GM19372 (cell line): Measurements from ENCODE around the gene PTTG1.

ENCODE experiments used
- ATAC-seq: cut with Tn5 transposase; IDR thresholded peaks from one replicate; pipeline ENCODE4 v1.9.1; 2021; ENCODE audit warnings: mild to moderate bottlenecking, low read depth, moderate library complexity; ENCODE audit not compliant: unreplicated experiment

PTTG1 gene

DNA sequence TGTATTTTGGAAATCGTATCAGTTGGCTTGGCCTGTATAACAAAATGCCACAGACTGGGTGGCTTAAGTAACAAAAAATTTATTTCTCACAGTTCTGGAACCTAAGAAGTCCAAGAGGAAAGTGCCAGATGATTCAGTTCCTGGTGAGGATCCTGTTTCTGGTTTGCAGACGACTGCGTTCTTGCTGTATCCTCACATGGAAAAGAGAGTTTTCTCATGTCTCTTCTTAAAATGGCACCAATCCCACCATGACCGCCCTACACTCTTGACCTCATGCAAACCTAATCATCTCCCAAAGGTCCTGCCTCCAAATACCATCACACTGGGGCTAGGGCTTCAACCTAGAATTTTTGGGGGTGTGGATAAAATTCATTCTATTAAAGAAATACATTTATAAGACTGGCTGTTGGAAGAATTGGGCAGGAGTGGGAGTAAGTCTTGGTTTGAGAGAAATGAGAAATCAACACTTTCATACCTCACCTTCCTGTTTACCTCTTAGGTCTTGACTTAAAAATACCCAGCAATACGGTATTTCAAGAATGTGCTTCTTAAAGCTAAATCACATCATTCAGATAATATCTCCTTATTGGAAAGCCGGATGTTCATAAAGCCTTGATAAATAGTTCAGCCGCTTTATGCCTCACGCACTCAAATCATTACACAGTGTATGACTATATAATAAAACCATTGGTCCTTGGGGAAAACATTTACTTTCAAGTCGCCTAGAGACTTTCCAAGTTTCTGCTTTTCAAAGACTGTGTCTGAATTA is 28.7 kb downstream of the PTTG1 start:
- ATAC-seq = peak; percentile 51

DNA sequence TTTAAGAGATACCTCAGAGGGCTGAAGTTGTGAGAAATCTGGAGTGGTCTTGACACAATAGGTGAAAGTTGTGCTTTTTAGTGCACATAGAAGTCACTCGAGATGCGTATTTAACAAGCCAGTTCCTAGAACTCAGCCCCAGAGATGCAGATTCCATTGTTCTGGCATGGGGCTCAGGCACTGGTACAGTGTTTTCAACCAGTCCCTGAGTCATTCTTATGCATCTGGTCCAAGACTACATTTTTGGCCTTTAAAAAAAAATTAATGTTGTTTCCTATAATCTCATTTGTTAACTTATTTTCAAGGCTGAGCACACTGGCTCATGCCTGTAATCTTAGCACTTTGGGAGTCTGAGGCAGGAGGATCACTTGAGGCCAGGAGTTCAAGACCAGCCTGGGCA is 29.6 kb downstream of the PTTG1 start:
- no peak for ATAC-seq

DNA sequence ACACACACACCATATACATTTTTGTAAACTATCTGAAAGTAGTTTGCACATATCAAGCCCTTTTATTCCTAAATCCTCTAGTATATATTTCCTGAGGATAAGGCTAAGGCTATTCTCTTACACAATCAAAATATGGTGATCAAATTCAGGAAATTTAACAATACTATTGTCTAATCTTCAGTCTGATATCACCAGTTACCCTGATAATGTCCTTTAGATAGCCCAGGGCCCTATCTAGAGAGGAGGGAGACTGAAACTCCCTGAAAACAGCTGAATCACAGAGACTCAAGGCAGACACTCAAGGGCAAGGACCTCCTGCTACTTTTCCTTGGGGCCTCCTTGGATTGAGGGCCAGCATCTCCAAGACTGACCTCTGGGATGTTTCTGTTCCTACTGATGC is 30.4 kb downstream of the PTTG1 start:
- no peak for ATAC-seq

DNA sequence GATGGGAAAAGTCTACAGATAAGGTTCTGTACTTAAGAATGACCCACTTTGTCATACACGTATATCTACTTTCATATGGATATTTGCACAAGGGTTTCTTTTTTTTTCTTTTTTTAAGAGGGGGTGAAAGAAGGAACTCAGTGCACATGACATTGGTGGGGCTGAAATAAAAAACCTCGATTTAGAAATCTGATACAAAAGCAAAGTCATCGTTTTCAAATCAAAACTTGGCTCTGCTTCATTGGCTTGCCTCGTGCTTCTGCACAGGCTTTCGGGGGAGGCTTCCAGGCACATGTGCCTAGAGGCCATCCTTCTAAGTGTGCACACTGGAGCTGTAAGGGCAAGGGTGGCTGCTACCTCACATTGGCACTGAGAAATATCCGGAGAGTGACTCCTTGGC is 31.1 kb downstream of the PTTG1 start:
- ATAC-seq = no peak

DNA sequence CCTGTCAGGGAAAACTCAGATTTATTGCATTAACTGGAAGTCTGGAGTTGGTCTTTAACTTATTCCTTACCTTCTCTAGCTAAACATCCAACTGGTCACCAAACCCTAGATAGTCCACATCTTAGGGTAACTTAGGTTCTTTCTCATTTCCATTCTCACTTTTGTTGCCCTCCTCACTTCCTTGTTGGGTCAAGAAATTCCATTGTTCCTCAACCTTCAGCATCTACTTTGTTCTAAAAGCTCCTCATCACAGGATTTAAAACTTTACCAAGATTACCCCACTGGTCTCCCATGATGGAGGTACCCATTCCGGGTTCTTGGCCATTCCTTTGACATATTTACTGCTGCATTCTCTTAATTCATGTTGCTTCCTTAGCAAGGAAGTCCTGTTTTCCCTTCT is 32.1 kb downstream of the PTTG1 start:
- ATAC-seq = no peak

DNA sequence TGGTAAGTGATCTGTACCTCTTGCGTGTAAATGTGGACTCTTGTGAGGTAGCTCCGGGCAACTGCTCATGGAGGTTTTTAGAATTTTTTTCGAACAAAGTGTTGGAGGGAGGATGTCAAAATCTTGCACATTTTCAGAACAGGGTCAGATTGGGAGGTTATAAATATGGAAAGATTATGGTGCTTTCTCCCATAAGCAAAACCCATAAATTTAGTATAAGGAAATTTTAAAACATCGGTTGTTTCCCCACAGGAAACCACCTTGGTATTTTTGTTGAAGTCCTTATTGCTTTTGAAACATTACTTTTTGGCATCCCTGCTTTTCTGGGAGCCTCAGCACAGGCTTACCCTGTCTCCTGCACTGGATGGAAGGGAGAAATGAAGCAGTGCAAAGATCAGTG is 33.9 kb downstream of the PTTG1 start:
- no peak for ATAC-seq

DNA sequence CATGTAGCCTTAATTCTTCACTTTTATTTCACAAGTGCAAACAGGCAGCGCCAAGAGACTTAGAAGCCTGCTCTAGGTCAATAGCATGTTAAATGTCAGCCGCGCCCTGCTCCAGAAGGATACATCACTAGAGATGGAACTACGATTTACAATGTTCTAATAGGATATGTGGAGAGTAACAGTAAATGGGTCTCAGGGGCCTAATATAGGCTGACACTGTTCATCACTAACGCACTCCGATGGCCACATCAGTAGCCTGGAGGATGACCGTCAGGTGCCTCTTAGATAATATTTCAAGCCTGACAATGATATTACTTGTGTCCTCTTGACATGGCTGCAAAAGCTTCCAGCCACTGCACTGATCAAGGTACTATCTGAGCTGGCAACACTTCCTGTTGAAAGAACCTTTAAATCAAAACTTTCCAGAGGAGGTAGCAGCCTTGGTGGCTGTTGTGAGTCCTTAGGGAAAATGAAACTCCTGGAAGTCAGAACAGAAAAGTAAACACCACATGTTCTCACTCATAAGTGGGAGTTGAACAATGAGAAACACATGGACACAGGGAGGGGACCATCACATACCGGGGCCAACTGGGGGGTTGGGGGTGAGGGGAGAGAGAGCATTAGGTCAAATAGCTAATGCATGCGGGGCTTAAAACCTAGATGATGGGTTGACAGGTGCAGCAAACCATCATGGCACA is 35.0 kb downstream of the PTTG1 start:
- no peak for ATAC-seq

DNA sequence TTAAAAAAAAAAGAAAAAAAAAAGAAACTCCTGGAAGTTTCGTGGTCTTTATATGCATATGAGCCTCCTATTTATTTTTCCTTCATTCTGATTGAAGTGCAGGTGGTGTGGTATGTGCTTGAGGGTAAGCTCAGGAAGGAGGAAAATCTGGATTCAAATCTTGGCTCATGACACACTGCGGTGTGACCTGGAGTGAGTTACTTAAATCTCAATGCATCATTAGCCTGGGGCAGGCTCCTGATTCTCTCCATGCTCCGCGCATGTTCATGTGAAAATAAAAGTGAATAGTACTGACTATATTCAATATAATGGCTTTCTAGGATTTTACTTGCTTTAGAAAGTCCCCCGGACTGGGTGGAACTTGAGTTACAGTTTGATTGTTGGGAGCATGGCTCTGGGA is 35.6 kb downstream of the PTTG1 start:
- ATAC-seq = no peak

DNA sequence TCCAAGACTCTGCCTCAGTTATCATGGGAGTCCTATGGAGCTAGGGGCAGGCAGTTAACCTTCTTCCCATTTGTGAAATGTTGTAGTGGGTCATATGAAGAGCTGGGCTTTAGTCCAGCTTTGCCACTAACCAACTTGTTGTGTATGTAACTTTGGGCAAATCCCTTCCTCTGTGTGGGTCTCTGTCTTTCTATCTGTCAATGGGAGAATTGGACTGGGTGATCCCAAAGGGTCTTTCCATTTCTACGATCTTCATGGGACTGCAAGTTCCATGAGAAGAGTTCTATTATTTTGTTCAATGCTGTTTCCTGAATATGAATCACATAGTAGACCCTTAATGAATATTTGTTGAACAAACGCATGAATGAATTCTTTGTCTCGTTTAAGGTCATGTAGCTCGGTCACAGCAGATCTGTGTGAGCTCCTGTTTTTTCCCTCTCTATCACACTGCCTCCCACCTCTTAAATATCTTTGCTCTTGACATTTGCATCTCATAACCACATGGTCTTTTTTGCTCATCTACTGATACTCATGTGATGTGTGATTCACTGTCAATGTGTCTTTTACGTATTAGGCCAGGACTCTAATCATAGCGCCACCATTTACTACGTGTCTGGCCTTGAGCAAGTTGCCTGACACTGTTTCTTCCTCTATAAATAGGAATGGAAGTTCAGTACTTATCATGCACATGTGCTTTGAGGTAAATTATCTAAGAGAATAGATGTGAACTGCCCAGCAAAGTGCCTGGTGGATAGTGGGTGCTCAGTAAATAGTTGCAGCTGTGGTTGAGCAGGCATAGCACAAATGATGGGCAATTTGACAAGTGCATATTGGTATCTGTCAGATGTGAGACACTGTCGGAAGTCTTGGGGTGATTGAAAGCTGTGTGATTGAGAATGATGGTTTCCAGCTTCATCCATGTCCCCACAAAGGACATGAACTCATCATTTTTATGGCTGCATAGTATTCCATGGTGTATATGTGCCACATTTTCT is 37.4 kb downstream of the PTTG1 start:
- ATAC-seq = peak; percentile 82

DNA sequence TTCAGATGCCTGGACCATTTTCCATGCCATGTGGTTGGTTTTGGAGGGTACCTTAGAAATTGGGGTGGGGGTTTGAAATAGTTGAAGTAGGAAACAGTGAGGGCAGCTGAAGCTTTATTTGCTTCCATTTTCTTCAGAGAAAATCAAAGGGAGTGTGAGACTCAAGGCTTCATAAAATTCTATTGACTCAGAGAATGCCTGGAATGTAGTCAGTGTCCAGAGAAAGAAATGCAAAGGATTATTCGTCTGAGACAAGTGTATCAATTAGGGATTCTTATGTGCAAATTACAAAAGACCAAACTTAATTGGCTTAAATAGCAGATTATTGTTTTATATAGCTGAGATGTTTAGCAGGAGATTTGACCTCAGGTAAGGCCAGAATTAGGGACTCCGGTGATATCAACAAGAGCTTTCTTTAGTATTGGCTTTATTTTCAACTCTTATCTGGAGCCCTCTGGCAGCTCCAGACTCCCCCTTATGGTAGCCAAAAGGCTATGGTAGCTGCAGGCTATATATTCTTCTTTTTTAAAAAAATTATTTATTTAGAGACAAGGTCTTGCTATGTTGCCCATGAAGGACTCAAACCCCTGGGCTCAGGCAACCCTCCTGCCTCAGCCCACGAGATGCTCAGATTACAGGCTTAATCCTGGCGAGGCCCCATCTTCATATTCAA is 38.9 kb downstream of the PTTG1 start:
- no peak for ATAC-seq

DNA sequence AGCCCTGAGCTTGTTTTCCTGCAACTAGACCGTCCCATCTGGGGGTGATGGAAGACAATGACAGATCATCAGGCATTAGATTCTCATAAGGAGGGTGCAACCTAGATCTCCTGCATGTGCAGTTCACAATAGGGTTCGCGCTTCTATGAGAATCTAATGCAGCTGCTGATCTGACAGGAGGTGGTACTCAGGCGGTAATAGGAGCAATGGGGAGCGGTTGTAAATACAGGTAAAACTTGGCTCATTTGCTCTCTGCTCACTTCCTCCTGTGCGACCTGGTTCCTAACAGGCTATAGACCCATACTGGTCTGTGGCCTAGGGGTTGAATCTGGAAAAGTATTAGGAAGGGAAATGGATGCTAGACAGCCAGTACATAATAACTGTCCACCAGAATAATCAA is 39.7 kb downstream of the PTTG1 start:
- ATAC-seq = no peak

DNA sequence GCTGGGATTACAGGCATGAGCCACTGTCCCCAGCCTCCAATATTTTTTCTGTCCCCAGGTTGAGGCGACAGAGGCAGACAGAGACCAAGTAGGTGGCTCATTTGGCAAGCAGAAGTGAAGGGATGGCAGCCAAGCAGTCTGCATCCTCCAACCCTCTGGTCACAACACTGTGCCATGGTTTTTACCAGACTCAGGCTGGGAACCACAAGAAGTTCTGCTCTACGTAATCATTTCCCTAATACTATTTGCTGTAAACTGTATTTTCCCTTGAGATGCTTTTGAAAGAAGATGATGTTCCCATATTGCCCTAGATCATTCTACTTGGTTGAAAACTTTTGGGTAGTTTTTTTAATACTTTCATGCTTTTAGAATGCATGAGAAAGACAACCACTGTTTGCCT is 40.5 kb downstream of the PTTG1 start:
- no peak for ATAC-seq

DNA sequence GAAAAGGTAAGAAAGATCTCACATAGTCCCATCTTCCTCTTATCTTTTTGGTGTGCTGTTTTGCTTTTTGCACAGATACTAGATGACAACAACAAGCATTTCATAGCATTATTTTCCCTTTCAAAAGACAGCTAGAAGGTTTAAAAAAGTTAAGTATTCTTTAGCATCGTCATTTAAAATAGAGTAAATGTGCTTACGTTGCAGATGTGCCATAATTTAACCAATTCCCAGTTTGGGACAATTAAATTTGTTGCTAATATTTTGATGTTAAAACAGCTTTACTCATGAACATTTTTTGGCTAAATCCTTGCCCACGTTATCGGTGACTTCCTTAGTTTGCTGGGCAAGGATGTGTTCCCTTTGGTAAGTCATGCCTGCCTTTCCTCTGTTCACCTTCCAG is 41.6 kb downstream of the PTTG1 start:
- no peak for ATAC-seq

DNA sequence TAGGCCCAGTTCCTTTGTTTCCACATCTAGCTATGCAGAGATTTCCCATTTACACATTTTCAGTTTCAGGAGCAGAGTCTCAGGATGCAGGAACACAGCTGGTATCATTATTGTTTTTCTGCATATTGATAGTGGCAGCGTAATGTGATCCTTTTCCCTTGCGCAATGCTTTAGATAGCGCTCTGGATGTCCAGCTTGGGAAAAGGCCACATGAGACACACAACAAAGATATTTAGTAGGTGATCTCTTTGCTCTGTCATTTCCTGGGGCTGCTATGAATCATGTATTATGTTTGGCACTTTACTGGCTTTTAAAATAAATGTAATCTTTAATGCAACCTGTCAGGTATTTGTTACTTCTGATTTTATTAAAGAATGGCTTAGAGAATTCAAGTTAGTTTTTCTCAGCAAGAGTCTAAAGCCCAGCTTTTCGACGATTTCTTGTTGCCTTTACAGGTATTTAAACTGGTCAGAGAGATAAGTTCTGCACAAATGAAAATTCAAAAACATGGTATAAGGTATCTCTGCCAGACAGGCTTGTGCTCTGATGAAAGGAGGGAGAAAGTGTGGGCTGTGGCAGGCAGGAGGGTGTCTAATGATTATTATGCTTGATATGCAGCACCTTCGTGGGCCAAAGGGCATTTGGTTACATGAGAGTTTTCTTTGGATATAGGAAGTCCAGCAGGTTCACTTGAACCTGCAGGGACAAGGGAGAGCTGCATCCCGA is 42.2 kb downstream of the PTTG1 start:
- ATAC-seq = no peak

DNA sequence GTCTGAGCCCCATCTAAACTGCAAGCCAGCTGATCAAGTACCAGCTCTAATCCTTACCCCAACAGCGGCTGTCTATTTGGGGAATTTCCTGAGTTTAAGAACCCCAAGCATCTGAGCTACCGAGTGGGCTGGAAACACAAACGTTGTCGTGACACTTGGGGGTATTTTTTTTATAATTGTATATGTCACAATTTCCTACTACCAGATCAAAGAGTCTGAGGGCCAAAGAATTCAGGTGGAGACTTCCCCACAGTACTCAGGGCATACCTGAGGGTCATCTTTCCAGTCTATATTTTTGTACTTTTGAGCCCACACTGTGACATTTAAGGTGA is 42.8 kb downstream of the PTTG1 start:
- no peak for ATAC-seq

DNA sequence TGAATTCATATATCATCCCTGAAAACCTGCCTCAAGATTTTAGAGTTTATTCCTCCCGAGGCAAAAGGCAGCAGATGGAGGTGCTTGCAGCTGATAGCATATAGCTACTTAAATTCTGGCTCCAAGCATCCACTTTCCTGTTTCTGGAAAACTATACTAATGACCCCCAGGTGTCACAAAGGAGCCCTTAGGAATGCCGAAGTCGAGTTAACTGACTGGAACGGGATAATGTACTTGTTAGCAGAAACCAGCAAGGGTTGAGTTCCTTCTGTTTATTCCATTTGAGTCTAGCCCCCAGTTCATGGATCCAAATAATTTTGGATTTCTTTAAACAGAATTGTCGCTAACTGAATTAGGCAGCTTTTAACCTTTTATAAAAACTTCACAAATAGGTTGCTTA is 44.5 kb downstream of the PTTG1 start:
- ATAC-seq = no peak

DNA sequence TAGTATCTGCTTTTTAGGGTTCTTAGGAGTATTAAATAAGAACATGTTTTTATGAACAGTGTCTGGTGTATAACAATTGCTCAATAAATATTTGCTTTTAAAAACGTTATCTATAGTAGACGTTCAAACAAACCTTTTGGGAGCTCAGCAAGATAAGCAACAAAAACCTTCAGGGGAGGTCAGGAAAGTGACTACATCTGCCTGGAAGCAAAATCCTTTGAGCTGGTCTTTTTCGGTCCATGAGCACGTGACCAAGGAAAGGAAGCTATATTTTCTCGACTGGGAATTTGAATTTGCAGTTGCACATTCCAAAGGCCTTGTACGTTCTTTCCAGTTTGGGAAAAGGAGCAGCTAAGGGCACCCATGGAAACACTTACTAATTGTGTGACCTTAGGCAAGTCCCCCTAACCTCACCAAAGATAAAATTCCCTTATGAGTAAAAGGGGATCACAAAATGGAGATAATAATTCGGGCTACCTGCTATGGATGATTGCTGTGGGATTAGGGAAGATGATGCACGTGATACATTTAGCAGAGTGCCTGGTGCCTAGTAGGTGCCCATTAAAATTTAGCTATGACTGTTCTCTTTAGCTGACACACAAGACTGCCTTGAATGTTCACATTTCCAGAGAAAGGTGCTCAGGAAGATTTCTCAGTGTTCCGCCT is 45.4 kb downstream of the PTTG1 start:
- ATAC-seq = peak; percentile 2

DNA sequence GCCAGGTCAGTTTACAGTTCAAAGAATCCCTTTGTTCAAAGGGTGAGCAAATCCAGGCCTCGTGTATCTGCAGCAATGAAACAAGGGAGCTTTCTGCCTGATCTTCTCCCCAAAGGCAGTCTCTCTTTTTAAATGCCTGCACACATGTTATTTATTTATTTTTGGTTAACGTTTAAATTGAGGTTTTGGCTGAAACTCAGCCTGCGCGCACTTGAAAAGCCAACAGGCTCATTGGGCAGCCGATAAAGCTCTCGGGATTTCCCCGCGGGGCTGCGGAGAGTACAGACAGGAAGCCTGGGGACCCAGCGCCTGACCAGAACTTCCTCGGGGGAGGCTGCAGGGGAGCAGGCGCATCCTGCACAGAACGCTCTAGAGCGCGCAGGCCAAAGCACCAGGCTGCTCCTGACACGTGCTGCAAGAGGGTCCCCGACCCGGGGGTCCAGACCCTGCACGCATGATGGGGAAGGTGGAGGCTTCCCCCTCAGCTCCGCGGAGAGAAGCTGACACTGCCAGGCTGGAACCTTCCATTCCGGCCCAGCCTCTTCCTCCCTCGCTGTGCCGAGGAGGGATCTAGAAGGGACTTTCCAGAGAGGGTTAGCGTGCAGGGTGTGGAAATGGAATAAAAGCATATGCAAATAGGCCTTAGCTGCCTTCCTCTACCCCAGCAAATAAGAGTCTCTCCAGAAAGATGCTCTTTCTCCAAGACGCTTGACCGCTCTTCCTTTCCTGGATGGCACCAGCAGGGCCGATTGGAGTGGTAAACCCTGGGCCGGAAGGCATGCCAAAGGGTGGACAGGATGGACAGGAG is 46.1 kb downstream of the PTTG1 start:
- peak; percentile 87 for ATAC-seq
